ENCODE data around the gene DNAJB14. TPM values are rescaled to one million over a fixed set of nuclear protein-coding genes. Genes with fewer than 3 reads are reported as not detected.

DNAJB14 gene
- total RNA-seq, 4 donors from 2014 or later = 27.0 to 38.5 (median 31.7) TPM

GRCh38 chr4:99979872-99980271, 33.5 kb upstream of the DNAJB14 start:
- no peak overlapping the region for H3K4me3 ChIP-seq
- H3K36me3 ChIP-seq = no peaks in the 10 kb centered on the region
- peaks cover 0 to 25% (median 0%) of the 10 kb centered on the region in 4 donors for H3K9me3 ChIP-seq
- no peaks in the 10 kb centered on the region for H3K4me1 ChIP-seq
- TF ChIP-seq POLR2A (IDR thresholded peaks at IDR 0.05) (no peak), CTCF (IDR thresholded peaks at IDR 0.05) (no peak), EP300 (IDR thresholded peaks at IDR 0.05) (no peak)
- H3K27me3 ChIP-seq = no peaks in the 10 kb centered on the region
- no peak overlapping the region for H3K27ac ChIP-seq
- no peak for DNase-seq (ENCODE audit: low spot score in 2 of 2)

- peaks cover 0 to 15% (median 0%) of the 10 kb centered on the region in 4 donors for H3K9me3 ChIP-seq
- no peak for DNase-seq (ENCODE audit: low spot score in 2 of 2)
- H3K27me3 ChIP-seq = no peaks in the 10 kb centered on the region
- no peak overlapping the region for H3K27ac ChIP-seq
- H3K4me3 ChIP-seq = no peak overlapping the region
- H3K36me3 ChIP-seq = no peaks in the 10 kb centered on the region
- no peaks in the 10 kb centered on the region for H3K4me1 ChIP-seq
- TF ChIP-seq CTCF (IDR thresholded peaks at IDR 0.05) (no peak), EP300 (IDR thresholded peaks at IDR 0.05) (no peak), POLR2A (IDR thresholded peaks at IDR 0.05) (no peak)
- 95 to 97% methylated on average over 10 to 12 of the region's 12 CpGs for WGBS, 2 donors
Measured at GRCh38 chr4:99971453-99972111, 25.2 kb upstream of the DNAJB14 start.

GRCh38 chr4:99968330-99968729, 21.9 kb upstream of the DNAJB14 start:
- no peak overlapping the region for H3K27ac ChIP-seq
- H3K9me3 ChIP-seq = no peaks in the 10 kb centered on the region
- H3K27me3 ChIP-seq = no peaks in the 10 kb centered on the region
- H3K4me1 ChIP-seq = no peaks in the 10 kb centered on the region
- no peak for DNase-seq (ENCODE audit: low spot score in 2 of 2)
- TF ChIP-seq CTCF (IDR thresholded peaks at IDR 0.05) (no peak), EP300 (IDR thresholded peaks at IDR 0.05) (no peak), POLR2A (IDR thresholded peaks at IDR 0.05) (no peak)
- H3K4me3 ChIP-seq = no peak overlapping the region
- 47 to 53% methylated on average over 1 of the region's 1 CpG for WGBS, 2 donors
- H3K36me3 ChIP-seq = no peaks in the 10 kb centered on the region

GRCh38 chr4:99966692-99967091, 20.3 kb upstream of the DNAJB14 start:
- no peak for TF ChIP-seq EP300 (IDR thresholded peaks at IDR 0.05)
- TF ChIP-seq CTCF (IDR thresholded peaks at IDR 0.05) = no peak
- no peak for TF ChIP-seq POLR2A (IDR thresholded peaks at IDR 0.05)
- no peaks in the 10 kb centered on the region for H3K9me3 ChIP-seq
- no peak overlapping the region for H3K27ac ChIP-seq
- no peaks in the 10 kb centered on the region for H3K27me3 ChIP-seq
- no peak for DNase-seq (ENCODE audit: low spot score in 2 of 2)
- H3K4me3 ChIP-seq = no peak overlapping the region
- H3K36me3 ChIP-seq = no peaks in the 10 kb centered on the region
- no peaks in the 10 kb centered on the region for H3K4me1 ChIP-seq
- WGBS, 2 donors = 73 to 76% methylated on average over 3 of the region's 3 CpGs

GRCh38 chr4:99965674-99966350, 19.4 kb upstream of the DNAJB14 start:
- H3K27me3 ChIP-seq = no peaks in the 10 kb centered on the region
- H3K36me3 ChIP-seq = no peaks in the 10 kb centered on the region
- H3K9me3 ChIP-seq = no peaks in the 10 kb centered on the region
- no peak for DNase-seq (ENCODE audit: low spot score in 2 of 2)
- H3K4me3 ChIP-seq = no peak overlapping the region
- H3K4me1 ChIP-seq = no peaks in the 10 kb centered on the region
- no peak for TF ChIP-seq POLR2A (IDR thresholded peaks at IDR 0.05)
- no peak for TF ChIP-seq EP300 (IDR thresholded peaks at IDR 0.05)
- TF ChIP-seq CTCF (IDR thresholded peaks at IDR 0.05) = no peak
- WGBS, 2 donors = 36 to 39% methylated on average over 5 of the region's 5 CpGs
- H3K27ac ChIP-seq = no peak overlapping the region
